ENCODE data around the gene DENND11. TPM values are rescaled to one million over a fixed set of nuclear protein-coding genes. Genes with fewer than 3 reads are reported as not detected.

Gene DENND11
- total RNA-seq, 1 donor, result 7.6 TPM

- Histone ChIP-seq H4K20me1 (ENCODE audit: insufficient read depth, low read length) (no peaks in the 10 kb centered on the region), H3K9me3 (ENCODE audit: low read depth, low read length) (no peaks in the 10 kb centered on the region), H3K4me3 (ENCODE audit: insufficient read depth, low read length) (no peak overlapping the region), H3K36me3 (ENCODE audit: insufficient read depth, low read length) (peaks cover 30% of the 10 kb centered on the region), H3K4me2 (ENCODE audit: insufficient read depth, low read length) (no peak overlapping the region), H3K27ac (ENCODE audit: low read depth, low read length) (no peak overlapping the region), H3K4me1 (ENCODE audit: insufficient read depth, low read length) (no peaks in the 10 kb centered on the region), H2AFZ (ENCODE audit: low read length) (no peak overlapping the region), H3K79me2 (ENCODE audit: insufficient read depth, low read length) (no peaks in the 10 kb centered on the region), H3K27me3 (ENCODE audit: insufficient read depth, low read length) (no peaks in the 10 kb centered on the region)
- TF ChIP-seq CTCF (IDR thresholded peaks at IDR 0.05; ENCODE audit: extremely low read depth, low read depth, low read length), result no peak
- DNase-seq (ENCODE audit: insufficient read length, low spot score, missing footprints), result no peak
Measured at GRCh38 chr7:141660259-141660658, 41.7 kb downstream of the DENND11 start.

DNA sequence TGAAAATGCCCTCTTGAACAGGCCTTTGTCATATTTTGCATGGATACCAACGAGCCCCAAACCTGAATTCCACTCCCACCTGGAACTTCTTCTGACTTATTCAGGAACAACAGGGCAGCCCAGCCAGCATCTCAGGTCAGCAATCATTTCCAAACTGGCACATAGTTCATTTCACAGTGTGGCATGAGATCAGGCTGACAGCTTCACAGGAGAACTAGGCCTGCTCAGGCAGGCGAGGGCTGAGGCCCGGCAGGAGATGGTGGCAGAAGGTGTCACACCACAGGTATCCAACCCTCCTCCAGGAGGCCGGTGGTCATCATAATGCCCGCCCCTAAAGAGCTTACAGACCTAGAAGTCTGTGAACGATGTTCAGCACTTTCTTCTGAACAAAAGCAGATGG, 42.5 kb downstream of the DENND11 start:
- Histone ChIP-seq H3K79me2 (ENCODE audit: insufficient read depth, low read length) (no peaks in the 10 kb centered on the region), H3K27me3 (ENCODE audit: insufficient read depth, low read length) (no peaks in the 10 kb centered on the region), H4K20me1 (ENCODE audit: insufficient read depth, low read length) (no peaks in the 10 kb centered on the region), H3K4me1 (ENCODE audit: insufficient read depth, low read length) (no peaks in the 10 kb centered on the region), H3K4me2 (ENCODE audit: insufficient read depth, low read length) (no peak overlapping the region), H3K27ac (ENCODE audit: low read depth, low read length) (no peak overlapping the region), H3K36me3 (ENCODE audit: insufficient read depth, low read length) (peaks cover 30% of the 10 kb centered on the region), H3K4me3 (ENCODE audit: insufficient read depth, low read length) (no peak overlapping the region), H3K9me3 (ENCODE audit: low read depth, low read length) (no peaks in the 10 kb centered on the region), H2AFZ (ENCODE audit: low read length) (no peak overlapping the region)
- no peak for TF ChIP-seq CTCF (IDR thresholded peaks at IDR 0.05; ENCODE audit: extremely low read depth, low read depth, low read length)
- no peak for DNase-seq (ENCODE audit: insufficient read length, low spot score, missing footprints)

DNA sequence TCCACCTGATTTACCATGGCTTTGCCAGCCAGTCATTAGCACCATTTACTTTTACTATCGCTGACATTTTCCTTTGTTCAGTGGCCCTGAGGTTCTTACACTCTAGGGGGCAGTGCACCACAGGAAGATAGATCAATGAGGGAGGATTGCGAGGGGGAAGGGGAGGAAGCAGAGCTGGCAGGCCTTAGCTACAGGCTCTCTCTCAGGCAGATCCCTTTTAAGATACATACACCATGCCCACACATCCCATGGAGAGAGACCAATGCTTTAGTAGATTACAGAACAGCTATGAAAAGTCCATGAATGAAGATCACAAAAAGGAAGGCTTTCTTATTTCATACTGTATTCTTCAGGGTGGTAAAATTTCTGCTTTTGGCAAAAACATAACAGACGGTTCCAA, 47.4 kb downstream of the DENND11 start:
- H3K9me3 ChIP-seq (ENCODE audit: low read depth, low read length), result no peaks in the 10 kb centered on the region
- TF ChIP-seq CTCF (IDR thresholded peaks at IDR 0.05; ENCODE audit: extremely low read depth, low read depth, low read length), result peak; percentile 83
- H4K20me1 ChIP-seq (ENCODE audit: insufficient read depth, low read length), result no peaks in the 10 kb centered on the region
- peaks cover 24% of the 10 kb centered on the region for H3K36me3 ChIP-seq (ENCODE audit: insufficient read depth, low read length)
- DNase-seq (ENCODE audit: insufficient read length, low spot score, missing footprints), result peak; percentile 82
- no peak overlapping the region for H3K4me3 ChIP-seq (ENCODE audit: insufficient read depth, low read length)
- no peak overlapping the region for H3K4me2 ChIP-seq (ENCODE audit: insufficient read depth, low read length)
- H3K79me2 ChIP-seq (ENCODE audit: insufficient read depth, low read length), result no peaks in the 10 kb centered on the region
- H3K27me3 ChIP-seq (ENCODE audit: insufficient read depth, low read length), result no peaks in the 10 kb centered on the region
- no peak overlapping the region for H3K27ac ChIP-seq (ENCODE audit: low read depth, low read length)
- H3K4me1 ChIP-seq (ENCODE audit: insufficient read depth, low read length), result peaks cover 9% of the 10 kb centered on the region
- H2AFZ ChIP-seq (ENCODE audit: low read length), result no peak overlapping the region

- Histone ChIP-seq H3K27me3 (ENCODE audit: insufficient read depth, low read length) (no peaks in the 10 kb centered on the region), H3K9me3 (ENCODE audit: low read depth, low read length) (no peaks in the 10 kb centered on the region), H2AFZ (ENCODE audit: low read length) (no peak overlapping the region), H4K20me1 (ENCODE audit: insufficient read depth, low read length) (no peaks in the 10 kb centered on the region), H3K27ac (ENCODE audit: low read depth, low read length) (no peak overlapping the region), H3K79me2 (ENCODE audit: insufficient read depth, low read length) (no peaks in the 10 kb centered on the region), H3K4me1 (ENCODE audit: insufficient read depth, low read length) (peaks cover 25% of the 10 kb centered on the region), H3K4me2 (ENCODE audit: insufficient read depth, low read length) (no peak overlapping the region), H3K36me3 (ENCODE audit: insufficient read depth, low read length) (peaks cover 21% of the 10 kb centered on the region), H3K4me3 (ENCODE audit: insufficient read depth, low read length) (no peak overlapping the region)
- no peak for TF ChIP-seq CTCF (IDR thresholded peaks at IDR 0.05; ENCODE audit: extremely low read depth, low read depth, low read length)
- no peak for DNase-seq (ENCODE audit: insufficient read length, low spot score, missing footprints)
Measured at GRCh38 chr7:141652691-141653090, 49.3 kb downstream of the DENND11 start.

Small RNA genes lying within 50 kb of the gene (small RNA-seq; reads per million reads assigned to genes)
- not detected for gene RNU1-82P

Other genes starting within 250 kb of the DENND11 start
- 23.9 and 26.1 TPM in 2 replicates for gene AGK, start 150.8 kb downstream of the DENND11 start, total RNA-seq
- gene WEE2, start 6.2 kb upstream of the DENND11 start, total RNA-seq, result not detected in 2 replicates
- 88.3 and 96.4 TPM in 2 replicates for gene SSBP1, start 36.2 kb upstream of the DENND11 start, total RNA-seq
- gene TAS2R3, start 61.9 kb upstream of the DENND11 start, total RNA-seq, result 1.4 and 3.2 TPM in 2 replicates
- 1.4 and 2.9 TPM in 2 replicates for gene TAS2R4, start 74.5 kb upstream of the DENND11 start, total RNA-seq
- gene TAS2R5, start 88.1 kb upstream of the DENND11 start, total RNA-seq, result 0.72 and 1.8 TPM in 2 replicates
- not detected in 2 replicates for gene PRSS37, start 139.3 kb upstream of the DENND11 start, total RNA-seq
- not detected in 2 replicates for gene OR9A4, start 214.2 kb upstream of the DENND11 start, total RNA-seq
- gene CLEC5A, start 244.8 kb upstream of the DENND11 start, total RNA-seq, result not detected in 2 replicates

Data from osteoblast (primary cell).